AML-193 (cell line): ENCODE measurements around the gene UBAC1.
"Not testable (repeated sequence)": the region's sequence is repeated elsewhere in the genome, so short reads cannot be mapped to it uniquely, and the experiment has no call there.

Experiments
- DNase-seq, 2 experiments: peaks; one replicate each; lab custom pipeline; 2025; lab: John Stamatoyannopoulos, UW

The UBAC1 gene

GRCh38 chr9:135978642-135979546, 17.7 kb upstream of the UBAC1 start:
- DNase-seq: no peak

GRCh38 chr9:135976944-135977343, 15.8 kb upstream of the UBAC1 start:
- DNase-seq: no peak

GRCh38 chr9:135976531-135976930, 15.4 kb upstream of the UBAC1 start:
- no peak for DNase-seq

GRCh38 chr9:135975834-135976233, 14.7 kb upstream of the UBAC1 start:
- DNase-seq: no peak

- no peak for DNase-seq
Observed at GRCh38 chr9:135974220-135974573, 13.0 kb upstream of the UBAC1 start.

GRCh38 chr9:135973277-135974219, 12.4 kb upstream of the UBAC1 start:
- DNase-seq: peak; percentile 40 to 66

- no peak for DNase-seq
Observed at GRCh38 chr9:135971892-135972291, 10.7 kb upstream of the UBAC1 start.

- no peak for DNase-seq
Observed at GRCh38 chr9:135971111-135971766, 10.1 kb upstream of the UBAC1 start.

- DNase-seq: no peak
Observed at GRCh38 chr9:135970128-135970815, 9.1 kb upstream of the UBAC1 start.

GRCh38 chr9:135969064-135969683, 8.0 kb upstream of the UBAC1 start:
- peak; percentile 4 to 10 for DNase-seq

GRCh38 chr9:135968601-135969000, 7.4 kb upstream of the UBAC1 start:
- DNase-seq: no peak

GRCh38 chr9:135968083-135968476, 6.9 kb upstream of the UBAC1 start:
- DNase-seq: no peak

GRCh38 chr9:135966916-135967260, 5.7 kb upstream of the UBAC1 start:
- DNase-seq: not testable (repeated sequence)

- DNase-seq: no peak
Observed at GRCh38 chr9:135965124-135965756, 4.1 kb upstream of the UBAC1 start.

GRCh38 chr9:135963938-135964337, 2.8 kb upstream of the UBAC1 start:
- DNase-seq: no peak

- no peak for DNase-seq
Observed at GRCh38 chr9:135963338-135963737, 2.2 kb upstream of the UBAC1 start.

GRCh38 chr9:135962696-135963307, 1.6 kb upstream of the UBAC1 start:
- peak in 1 of 2 experiments; percentile 28 for DNase-seq

- peak in 1 of 2 experiments; percentile 28 for DNase-seq
Observed at GRCh38 chr9:135961811-135962695, 880 bp upstream of the UBAC1 start.
